ENCODE data around the gene CLVS2.

CLVS2 gene

DNA sequence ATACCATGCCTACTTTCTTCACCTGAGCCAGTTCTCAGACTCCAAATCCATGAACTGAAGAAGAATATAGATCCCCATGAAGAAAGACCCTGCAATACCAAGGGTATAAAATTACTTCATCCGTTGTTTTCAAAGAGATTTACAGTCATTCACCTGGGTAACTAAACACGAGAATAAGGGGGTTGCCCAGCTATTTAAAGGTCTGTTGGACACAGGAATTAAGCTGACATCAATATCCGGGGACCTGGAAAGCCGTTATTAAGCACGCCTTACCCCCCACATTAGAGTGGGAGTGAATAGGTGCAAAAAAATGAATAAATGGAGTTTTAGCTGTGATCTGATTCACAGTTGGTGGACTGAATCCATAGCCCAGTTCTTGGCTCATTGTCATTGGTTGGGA is 28.9 kb downstream of the CLVS2 start:
- no peak for DNase-seq (ENCODE audit: low read depth)

DNA sequence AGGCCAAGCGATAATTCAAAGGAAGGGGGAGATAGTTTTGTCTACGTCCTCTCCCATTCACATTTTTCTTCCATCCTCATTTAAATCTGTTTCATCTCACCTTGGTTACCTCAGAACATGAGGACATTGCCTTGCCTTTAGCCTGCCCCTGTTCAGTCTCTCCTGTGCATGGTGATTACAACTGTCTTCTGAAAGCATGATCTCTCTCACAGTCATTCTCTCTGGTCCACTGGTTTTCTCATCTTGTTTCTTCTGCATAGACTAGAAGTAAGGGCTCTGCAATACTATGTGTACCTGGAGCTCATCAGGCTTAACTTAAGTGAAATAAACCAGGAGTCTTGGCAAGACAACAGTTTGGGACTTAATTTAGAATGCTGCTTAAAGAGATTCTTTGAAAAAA is 31.4 kb downstream of the CLVS2 start:
- DNase-seq (ENCODE audit: low read depth): no peak

DNA sequence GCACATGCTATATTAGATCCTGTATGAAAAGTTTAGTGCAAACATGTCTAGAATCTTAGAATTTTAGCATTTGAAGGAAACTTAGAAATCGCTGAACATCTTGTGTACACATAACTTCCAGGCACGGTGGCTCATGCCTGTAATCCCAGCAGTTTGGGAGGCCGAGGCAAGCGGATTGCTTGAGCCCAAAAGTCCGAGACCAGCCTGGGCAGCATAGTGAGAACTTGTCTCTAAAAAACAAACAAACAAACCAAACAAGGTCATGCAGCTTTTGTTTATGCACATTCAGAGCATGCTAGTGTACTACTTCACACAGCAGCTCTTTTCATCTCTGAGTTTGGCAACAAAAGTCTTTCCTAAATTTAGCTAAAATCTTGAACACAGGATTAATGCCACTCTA is 32.2 kb downstream of the CLVS2 start:
- DNase-seq (ENCODE audit: low read depth): no peak

DNA sequence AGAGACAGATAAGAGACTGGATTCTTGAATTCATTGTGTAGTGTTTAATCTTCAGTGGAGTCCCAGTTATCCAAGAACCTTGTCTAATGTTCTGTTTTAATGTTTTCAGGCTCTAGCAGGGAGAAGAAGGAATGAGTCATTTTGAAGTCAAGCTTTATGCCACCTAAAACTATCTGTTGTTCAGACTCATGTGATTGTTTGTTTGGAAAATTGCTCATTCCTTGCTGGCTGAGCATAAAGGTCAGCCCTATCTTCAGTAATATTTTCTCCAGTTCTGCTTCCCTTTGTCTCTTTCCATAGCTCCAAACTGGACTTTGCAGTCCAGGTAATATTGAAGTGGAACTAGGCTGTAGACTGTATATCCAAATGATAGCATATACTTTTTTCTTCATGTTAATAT is 34.2 kb downstream of the CLVS2 start:
- DNase-seq (ENCODE audit: low read depth): no peak

DNA sequence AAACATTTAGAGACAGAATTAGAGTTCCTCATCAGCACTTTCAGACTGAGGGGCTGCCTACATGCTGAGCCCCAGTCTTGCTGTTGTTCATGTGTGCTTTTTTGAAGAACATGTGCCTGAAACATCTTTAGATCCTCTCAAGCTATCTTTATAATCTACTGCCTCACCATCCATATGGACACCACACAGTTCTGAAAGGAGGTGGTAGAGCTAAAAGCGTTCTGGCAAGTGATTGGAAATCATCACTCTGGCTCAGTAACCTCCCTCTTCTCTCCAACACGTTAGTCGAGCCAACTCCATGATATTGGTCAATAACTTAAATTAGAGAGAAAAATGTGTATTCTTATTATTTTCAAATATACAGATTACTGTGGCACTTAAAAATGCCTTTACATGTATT is 40.6 kb downstream of the CLVS2 start:
- DNase-seq (ENCODE audit: low read depth): no peak

DNA sequence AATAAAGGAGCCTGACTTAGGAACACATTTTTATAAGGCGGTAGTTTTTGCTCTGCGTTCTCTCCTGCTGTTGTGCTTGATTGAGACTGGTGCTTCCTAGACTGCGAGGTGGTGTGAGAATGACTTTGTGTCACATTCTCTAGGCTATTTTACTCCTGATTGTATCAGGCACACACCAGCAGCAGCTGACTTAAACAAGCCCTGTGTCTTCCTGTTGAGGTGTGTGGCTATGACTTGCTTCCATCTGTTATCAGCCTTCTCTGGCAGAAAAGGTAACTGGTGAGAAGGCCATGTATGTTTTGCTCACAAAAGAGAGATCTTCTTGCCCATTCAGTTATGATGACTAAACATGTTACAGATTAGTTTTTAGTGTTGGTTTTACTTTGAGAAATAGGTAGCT is 43.4 kb downstream of the CLVS2 start:
- DNase-seq (ENCODE audit: low read depth): no peak

DNA sequence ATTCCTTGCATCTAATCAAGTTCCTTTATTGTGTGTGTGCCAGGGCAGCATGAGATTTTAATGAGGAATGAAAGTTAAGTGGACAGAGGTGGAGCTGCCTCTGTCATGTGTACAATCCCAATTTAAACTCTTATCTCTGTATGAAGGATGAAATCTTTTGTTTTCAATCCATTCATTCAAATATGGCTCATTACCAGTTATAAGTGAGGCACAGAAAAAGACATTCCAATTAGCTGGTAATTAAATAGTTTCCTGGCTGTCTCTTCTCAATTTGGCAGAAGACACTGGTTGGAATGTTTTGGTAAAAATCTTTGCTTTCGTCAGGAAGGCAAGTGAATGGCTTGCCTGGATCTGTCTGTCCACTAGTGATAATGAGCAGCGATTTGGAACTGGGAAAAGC is 46.4 kb downstream of the CLVS2 start:
- no peak for DNase-seq (ENCODE audit: low read depth)

DNA sequence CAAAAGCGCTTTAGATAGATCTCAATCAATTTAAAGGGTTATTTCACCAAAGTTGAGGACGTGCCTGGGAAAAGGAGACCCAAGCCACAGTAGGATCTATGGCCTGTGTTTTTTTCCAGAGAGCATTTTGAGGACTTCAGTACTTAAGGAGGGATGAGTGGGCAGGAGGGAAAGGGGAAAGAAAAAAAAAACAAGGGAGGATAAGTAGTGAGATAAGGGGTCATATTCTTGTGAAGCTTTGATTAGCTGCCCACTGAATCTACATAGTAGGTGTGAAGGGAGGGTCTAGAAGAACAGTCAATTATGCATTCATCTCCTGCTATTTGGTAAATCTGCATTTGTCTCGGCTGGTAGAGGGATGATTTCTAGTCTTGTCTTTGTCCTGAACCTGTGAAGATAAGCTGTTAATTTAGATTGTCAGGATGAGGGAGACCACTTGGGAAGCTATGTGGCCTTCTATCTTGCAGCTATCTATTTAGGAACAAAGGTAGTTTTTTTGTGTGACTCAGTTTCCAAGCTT is 48.4 kb downstream of the CLVS2 start:
- no peak for DNase-seq (ENCODE audit: low read depth)

DNA sequence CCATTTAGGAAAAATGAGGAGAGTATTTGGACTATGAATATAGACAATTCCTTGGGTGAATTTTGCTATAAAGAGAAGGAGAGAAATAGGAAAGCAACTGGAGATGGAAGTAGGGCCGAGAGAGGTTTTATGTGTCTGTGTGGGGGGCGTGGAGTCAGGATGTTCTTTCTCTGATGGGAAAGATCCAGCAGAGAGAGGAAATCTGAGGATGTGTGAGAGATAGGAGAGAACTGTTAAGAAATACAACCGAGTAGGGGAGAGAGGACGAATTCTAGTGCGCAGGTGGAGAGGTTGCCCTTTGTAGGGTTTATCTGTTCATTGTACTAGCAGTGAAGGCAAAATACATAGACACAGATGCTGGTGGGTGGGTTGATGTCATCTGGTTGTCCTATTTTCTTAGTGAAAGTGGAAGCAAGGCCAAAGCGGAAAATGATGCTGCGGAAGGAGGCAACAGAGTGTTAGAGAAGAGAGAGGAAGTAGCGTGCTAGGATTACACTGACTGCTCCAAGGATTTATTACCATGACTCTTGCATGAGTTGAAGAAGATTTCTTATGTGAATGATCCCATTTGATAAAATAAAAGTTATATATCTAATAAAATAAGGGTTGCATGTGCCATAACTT is 57.7 kb downstream of the CLVS2 start:
- no peak for DNase-seq (ENCODE audit: low read depth)

DNA sequence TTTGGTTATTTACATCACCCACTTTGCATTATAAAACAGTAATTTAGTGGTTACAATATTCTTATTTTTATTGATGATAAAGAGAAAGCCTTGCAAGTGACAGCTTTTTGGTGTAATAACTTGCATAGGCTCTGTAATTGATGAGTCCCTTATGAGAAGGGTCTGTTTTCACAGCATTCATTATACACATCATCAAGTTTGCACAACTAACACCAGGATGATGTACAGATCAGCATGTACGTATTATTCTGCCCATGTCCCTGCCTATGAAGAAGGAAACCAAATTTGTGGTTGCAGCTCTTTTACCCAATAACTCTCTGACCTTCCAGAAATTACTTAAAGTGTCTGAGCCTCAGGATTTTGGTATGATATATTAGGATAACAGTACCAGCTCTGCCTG is 59.2 kb downstream of the CLVS2 start:
- no peak for DNase-seq (ENCODE audit: low read depth)

DNA sequence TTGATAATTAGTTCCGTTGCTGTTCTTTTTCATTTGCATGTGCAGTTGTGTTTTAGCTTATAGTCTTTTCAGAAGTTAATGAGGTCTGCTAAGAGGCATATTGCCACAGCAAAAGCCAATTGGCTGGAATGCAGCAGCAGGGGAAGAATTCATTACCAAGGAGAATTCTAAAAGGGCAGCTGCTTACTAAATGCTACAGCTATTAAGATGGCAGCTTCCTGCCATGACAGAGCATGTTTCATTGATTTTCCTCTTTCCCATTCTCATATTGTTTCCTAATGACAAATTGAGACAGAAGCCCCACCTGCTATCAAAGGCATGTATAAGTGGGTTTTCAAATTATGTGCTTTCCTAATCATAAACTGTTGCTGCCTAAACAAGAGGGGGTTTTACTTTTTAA is 66.6 kb downstream of the CLVS2 start:
- no peak for DNase-seq (ENCODE audit: low read depth)

DNA sequence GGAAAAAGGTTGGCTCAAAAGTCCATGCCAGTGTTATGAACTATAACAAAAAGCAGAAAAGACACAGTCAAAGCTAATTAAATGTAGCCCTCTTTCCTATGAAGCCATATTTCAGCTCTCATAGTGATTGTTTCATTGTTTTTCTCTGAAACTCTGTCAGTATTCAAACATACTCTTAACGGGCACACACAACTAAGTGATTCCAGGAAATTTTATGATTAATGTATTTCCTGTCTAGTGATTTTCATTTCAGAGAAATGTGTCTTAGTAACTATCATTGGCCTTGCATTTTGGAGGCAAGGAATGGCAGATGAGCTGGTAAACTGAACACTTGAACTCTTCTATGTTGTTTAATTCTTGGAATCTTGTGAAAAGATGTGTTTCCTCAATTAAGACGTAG is 68.0 kb downstream of the CLVS2 start:
- DNase-seq (ENCODE audit: low read depth): no peak

DNA sequence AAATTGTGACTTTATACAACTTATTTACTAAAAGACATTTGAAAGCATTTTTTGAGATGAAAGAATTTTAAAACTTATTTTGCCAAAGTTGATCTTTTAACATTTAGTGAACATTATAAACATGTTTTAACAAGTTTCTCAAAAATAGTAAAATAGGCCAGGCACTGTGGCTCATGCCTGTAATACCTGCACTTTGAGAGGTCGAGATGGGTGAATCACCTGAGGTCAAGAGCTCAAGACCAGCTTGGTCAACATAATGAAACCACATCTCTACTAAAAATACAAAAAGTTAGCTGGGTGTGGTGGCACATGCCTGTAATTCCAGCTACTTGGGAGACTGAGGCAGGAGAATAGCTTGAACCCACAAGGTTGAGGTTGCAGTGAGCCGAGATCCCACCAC is 78.6 kb downstream of the CLVS2 start:
- no peak for DNase-seq (ENCODE audit: low read depth)

DNA sequence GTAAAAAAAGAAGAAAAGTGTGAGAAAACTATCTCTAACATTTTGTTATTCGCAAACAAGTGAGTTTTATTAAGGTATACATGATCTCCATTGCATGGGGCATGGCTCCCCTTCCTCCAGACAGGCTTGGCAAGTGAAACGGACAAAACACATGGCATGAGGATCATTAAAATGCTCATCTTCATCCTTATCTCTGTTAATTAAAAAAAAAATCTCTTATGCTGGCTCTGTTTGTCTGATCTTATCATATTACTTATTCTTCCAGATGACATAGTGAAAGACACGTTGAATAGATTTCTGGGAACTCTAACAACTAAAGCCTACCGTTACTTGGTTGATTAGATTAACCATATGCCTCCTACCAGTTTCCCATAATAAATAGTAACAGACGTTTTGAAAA is 89.4 kb downstream of the CLVS2 start:
- no peak for DNase-seq (ENCODE audit: low read depth)

DNA sequence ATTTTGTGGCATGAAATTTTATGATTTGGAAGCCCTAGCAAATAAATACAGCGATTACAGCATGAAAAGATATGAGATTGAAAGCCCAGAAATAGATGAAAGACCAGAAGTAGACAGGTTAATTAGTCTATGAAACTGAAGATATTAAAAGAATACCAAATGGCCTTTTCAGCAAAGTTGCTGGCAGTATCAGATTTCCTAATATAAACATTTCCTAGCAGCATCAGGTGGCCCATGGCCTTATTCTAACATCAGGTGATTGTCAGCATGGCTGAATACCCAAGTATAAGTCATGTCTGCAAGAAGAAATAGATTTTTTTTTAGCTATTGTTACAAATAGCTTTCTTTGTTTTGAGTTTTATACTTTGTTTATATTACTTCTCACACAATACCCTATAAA is 93.2 kb downstream of the CLVS2 start:
- no peak for DNase-seq (ENCODE audit: low read depth)

DNA sequence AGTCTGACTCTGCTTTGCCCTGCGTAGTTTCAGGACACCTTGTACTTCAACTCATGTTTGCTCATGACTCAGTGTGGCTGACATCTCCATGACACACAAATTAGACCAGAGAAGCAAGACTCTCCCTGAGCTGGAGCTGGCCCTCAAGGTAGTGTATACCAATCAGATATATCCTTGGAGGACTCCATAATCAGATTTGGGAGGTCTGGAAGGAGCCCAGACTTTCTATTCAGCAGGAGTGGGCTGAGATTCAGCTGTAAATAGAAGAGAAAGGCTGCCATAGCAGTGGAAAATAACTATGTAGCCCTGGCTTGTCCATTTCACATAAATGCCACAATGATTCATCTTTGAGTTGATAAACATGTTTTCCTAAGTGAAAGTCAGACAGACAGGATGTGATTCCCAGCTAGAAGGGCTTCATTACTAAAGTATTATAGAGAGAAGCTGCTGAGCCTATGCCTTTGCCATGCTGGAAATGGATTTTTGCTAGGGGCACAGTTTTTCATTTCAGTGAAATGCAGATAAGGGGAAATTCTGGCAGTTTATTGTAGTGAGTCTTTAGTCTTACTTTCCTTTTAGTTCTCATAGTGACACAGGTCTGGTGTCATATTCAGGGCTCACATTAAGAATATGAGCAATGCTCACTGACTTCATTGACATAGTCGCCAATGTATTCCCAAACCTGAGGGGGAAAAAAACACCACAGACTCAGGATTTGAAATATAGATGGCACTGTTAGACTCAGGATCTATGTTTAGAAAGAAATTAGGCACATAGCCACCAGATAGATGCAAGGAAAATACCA is 95.3 kb downstream of the CLVS2 start:
- DNase-seq (ENCODE audit: low read depth): no peak

DNA sequence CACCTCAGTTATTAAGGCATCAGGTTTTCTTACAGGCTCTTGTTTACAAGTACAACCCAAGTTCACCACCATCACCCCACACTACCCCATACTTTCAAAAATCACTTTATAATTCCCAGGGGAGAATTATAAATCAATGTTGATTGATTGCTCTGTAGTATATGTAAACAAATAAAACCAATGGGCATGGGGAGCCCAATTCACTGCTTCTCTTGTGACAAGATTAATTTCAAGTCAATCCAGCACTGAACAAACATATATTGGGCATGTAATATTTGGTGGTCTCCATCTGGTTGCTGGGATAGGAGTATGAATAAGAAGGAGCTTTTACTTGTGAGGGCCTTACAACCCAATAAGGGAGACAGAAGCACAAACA is 95.8 kb downstream of the CLVS2 start:
- DNase-seq (ENCODE audit: low read depth): no peak

DNA sequence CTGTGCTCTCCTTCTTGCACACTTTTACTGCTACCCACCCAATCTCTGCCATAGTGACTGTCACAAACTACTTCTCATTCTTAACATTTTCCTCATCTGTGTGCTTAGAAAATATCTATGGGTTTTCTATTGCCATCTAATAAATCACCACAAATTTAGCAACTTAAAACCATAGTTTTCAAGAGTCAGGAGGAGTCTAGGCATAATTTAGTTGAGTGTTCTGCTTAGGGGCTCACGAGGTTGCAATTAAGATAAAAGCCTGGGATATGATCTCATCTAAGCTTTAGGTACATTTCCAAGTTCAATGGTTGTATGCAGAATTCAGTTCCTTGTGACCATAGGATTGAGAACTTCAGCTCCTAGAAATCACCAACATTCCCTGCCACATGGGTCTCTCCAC is 98.8 kb downstream of the CLVS2 start:
- no peak for DNase-seq (ENCODE audit: low read depth)

DNA sequence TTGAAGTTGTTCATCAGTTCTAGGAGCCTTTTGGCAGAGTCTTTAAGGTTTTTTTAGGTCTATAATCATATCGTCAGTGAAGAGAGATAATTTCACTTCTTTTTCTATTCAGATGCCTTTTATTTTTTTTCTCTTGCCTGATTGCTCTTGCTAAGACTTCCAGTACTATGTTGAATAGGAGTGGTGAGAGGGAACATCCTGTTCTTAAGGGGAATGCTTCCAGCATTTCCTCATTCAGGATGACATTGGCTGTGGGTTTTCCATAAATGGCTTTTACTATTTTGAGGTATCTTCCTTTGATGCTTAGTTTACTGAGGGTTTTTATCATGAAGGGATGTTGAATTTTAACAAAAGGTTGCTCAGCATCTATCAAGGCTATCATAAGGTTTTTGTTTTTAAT is 109.5 kb downstream of the CLVS2 start:
- DNase-seq (ENCODE audit: low read depth): no peak

DNA sequence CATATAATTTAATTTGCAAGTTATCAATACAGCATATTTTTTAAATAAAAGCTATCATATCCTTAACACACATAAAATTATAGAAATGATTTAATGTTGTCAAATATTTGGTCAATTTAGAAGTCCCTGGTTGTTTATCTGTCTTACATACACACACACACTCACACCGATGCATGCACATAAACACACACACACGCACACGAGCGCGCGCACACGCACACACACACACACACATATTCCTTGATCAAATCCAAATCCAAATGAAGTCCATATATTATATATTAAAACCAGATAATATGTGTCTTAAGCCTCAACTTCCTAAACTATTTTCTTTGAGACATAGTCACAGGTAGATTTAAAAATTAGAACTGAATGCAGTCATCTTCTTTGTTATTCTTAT is 120.3 kb downstream of the CLVS2 start:
- DNase-seq (ENCODE audit: low read depth): no peak

DNA sequence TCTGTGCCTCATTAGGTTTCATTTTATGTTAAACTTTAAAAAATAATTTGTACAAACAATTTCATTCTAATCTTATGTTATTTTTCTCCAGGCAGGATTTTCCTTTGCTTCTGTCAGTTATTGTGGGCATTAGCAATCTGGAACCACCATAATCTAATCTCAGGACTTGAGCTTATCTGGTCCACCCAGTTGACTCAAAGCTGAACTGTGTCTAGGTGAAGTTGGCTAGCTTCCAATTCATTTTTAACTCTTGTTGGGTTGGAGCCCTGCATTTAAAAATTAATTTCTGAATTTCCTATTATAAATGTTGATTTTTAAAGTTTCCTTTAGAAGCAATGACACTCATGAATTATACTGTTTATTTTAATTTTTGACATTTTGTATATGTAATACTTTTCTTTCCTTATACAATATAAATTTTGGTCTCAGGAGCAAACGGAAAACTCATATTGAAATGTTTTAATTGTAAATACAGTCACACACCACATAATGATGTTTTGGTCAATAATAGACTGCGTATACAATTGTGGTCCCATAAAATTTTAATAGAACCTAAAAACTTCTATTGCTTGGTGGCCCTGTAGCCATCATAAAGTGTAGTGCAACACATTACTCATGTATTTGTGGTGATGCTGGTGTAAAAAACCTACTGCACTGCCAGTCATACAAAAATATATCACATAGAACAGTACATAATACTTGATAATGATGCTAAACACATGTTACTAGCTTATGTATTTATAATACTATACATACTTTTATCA is 121.3 kb downstream of the CLVS2 start:
- DNase-seq (ENCODE audit: low read depth): no peak

DNA sequence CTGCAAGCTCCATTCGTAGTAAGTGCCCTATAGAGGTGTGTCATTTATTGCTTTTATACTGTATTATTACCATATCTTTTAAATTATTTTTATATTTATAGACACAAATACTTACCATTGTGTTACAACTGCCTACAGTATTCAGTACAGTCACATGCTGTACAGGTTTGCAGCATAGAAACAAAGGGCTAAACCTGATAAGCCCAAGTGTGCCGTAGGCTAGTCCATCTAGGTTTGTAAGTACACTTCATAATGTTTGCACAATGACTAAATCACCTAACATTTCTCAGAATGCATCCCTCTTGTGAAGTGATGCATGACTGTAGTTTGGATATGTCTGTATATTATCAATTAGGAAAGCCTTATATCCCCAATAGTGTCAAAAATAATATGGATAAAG is 122.8 kb downstream of the CLVS2 start:
- no peak for DNase-seq (ENCODE audit: low read depth)

All from activated T-cell treated with anti-CD3 and anti-CD28 coated beads for 1 hour (primary cell).